HL-60/S4 treated with retinoic acid at 250 ng/mL for 4 days and 3 days (cell line): ENCODE data around the gene ILK.

Experiments used
- in situ Hi-C: fragments of 300-500 bp; cut with MboI; formaldehyde crosslinking; loops from 2 replicates; pipeline ENCODE4 v1.7.0; 2022; ENCODE audit warnings: low sequenced_read_pairs

The ILK gene

GRCh38 chr11:6654281-6655019 is 50.9 kb downstream of the ILK start:
- in situ Hi-C loops: no loop called here

DNA sequence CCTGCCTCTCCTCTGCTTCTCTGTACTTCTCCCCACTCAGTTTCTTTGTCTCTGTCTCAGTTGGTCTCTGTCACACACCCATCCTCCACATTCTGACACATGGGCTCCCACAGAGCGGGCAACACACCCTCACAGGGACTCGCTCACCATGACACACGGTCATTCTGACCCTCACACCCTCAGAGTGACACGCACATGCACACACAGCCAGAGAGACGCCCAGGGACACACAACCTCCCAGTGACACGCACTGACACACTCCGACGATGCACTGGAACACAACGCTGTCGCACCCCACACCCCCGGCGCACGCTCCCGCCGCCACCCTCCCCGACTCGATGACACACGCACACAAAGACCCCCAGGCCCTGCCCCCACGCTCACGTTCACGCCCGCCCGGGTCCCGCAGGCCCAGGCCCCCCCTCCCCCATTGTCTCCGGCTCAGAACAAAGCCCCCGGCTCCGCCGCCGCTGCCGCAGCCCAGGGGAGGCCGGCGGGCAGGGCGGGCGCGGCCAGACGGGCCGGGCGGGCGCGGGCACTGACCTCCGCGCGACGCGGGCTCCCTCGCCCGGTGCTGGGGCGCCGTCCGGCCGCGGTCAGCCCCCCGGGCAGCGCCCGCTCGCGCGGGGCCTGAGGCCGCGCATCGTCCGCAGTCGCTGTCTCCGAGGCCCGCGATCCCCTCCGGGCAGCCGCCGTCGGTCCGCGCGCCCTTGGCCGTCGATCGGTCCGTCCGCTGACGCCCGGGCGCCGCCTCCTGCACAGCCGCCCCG is 51.6 kb downstream of the ILK start:
- in situ Hi-C loops: no loop called here

- in situ Hi-C loops: no loop called here
These were observed 52.4 kb downstream of the ILK start, which contains the start of gene DCHS1 for GRCh38 chr11:6655790-6656583. TSS of gene DCHS1 (minus strand) at chr11:6655809. CDS start at chr11:6641613, 14,196 bp downstream.

DNA sequence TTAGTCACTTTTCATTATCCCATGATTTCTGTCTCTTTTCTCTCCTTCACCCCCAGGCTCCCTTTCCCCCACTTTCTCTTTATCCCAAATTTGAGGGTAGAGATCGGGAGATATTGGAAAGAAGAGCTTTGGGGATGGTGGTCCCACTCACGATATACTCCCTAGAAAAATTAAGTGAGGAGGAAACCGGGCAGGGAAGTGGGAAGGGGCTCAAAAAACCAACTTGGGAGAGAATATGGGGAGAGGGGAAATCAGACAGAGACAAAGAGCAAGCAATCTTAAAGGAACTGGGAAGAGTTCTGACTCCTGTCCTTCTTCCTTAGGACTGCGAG is 53.0 kb downstream of the ILK start:
- in situ Hi-C loops: no loop called here

DNA sequence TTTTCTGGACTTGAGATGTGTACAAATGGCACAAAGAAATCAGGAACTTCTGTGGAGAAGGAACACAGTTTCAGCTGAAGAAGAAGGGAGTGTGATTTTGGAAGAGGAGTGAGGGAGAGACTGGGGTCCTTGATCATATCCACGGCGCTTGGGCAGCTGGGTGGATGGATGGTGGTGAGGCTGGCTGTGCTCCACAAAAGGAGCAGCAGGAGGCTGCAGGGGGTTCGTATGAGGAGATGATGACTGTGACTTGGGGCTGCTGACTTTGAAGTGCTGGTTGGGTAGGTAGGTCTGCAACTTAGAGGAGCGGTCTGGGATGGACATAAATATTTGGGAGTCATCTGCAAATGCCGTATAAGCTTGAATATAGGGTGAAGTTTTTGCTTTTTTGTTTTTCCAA is 53.4 kb downstream of the ILK start:
- in situ Hi-C loops: no loop called here

DNA sequence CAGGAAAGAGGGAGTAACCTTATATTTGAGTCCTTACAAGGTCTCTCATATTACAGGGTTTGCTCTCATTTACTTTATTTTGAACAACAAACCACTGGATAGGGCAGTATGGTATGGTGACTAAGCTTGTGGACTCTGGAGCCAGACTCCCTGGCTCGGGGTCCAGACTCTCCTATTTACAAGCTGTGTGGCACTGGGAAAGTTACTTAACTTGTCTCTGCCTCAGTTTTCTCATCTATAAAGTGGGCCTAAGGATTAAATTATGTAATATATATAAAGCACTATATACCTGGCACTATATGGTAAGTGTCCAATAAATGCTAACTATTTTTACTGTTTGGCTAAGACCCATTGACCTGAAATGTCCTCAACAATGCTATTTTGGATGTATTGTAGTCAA is 53.8 kb downstream of the ILK start:
- in situ Hi-C loops: no loop called here

- in situ Hi-C loops: no loop called here
These were observed 55.1 kb downstream of the ILK start for GRCh38 chr11:6658647-6659046.
